Superior temporal gyrus (tissue), 1 donor: ENCODE results near the gene PHRF1.
"Not testable (repeated sequence)": the region's sequence is repeated elsewhere in the genome, so short reads cannot be mapped to it uniquely, and the experiment has no call there.

Experiments
- DNase-seq: peaks from one replicate; pipeline ENCODE4 v3.0.0-alpha.2; 2016; ENCODE audit errors: extremely low spot score

PHRF1 gene

GRCh38 chr11:559020-559620 lies 17.1 kb upstream of the PHRF1 start:
- DNase-seq = no peak

- no peak for DNase-seq
Observed at GRCh38 chr11:559712-560304, 16.5 kb upstream of the PHRF1 start.

GRCh38 chr11:560305-561147 lies 15.7 kb upstream of the PHRF1 start, which contains the start of the genes LMNTD2 and RASSF7:
LMNTD2 (minus strand) TSS chr11:560738; CDS start chr11:560716, 22 bp downstream.
RASSF7 (plus strand) TSS chr11:560970; CDS start chr11:561769, 799 bp downstream.
- peak; percentile 81 for DNase-seq

- DNase-seq = no peak
Observed at GRCh38 chr11:561148-562003, 14.9 kb upstream of the PHRF1 start.

GRCh38 chr11:562046-562645 lies 14.1 kb upstream of the PHRF1 start:
- DNase-seq = no peak

- no peak for DNase-seq
Observed at GRCh38 chr11:563066-563811, 13.0 kb upstream of the PHRF1 start.

- DNase-seq = no peak
Observed at GRCh38 chr11:563812-564578, 12.3 kb upstream of the PHRF1 start.

GRCh38 chr11:565921-566509 lies 10.3 kb upstream of the PHRF1 start:
- no peak for DNase-seq

- DNase-seq = no peak
Observed at GRCh38 chr11:567011-567628, 9.2 kb upstream of the PHRF1 start.

GRCh38 chr11:567629-568292 lies 8.5 kb upstream of the PHRF1 start:
- no peak for DNase-seq

GRCh38 chr11:568306-569157 lies 7.7 kb upstream of the PHRF1 start:
- peak; percentile 87 for DNase-seq

- DNase-seq = no peak
Observed at GRCh38 chr11:569158-569885, 6.9 kb upstream of the PHRF1 start.

- no peak for DNase-seq
Observed at GRCh38 chr11:571802-572185, 4.5 kb upstream of the PHRF1 start.

GRCh38 chr11:573146-573759 lies 3.0 kb upstream of the PHRF1 start:
- DNase-seq = no peak

- not testable (repeated sequence) for DNase-seq
Observed at GRCh38 chr11:574031-574570, 2.2 kb upstream of the PHRF1 start.
